ENCODE measurements around the gene GRSF1.

DNA sequence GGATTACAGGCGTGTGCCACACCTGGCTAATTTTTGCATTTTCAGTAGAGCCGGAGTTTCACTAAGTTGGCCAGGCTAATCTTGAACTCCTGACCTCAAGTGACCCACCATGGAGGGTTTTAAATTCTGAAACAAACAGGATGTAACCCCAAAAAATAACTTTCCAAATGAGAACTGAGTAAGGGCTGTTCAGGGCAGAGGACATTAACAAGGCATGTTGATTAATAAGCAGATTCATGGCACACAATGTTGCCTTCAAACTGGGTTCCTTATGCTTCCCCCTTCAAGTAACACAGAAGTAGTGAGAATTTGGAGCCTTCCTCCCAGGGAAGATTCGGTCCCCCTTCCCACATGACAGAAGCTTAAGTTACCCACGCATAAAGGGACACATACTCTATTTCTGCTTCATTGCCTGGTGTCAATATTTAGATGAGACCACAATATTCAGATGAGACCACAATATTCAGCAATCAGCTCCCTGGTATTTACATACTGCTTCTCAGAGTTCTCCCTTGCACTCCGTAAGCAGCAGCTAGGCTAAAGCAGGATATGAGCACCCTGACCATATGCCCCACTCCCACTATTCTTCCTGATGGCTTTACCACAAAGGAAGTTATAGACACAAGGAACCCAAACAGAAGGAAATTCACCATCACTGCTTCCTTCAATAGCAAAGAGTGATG, 21.4 kb downstream of the GRSF1 start:
- TF ChIP-seq EZH2 (IDR thresholded peaks at IDR 0.05; ENCODE audit: borderline replicate concordance, low read length): no peak
- TF ChIP-seq, protein P1, sequence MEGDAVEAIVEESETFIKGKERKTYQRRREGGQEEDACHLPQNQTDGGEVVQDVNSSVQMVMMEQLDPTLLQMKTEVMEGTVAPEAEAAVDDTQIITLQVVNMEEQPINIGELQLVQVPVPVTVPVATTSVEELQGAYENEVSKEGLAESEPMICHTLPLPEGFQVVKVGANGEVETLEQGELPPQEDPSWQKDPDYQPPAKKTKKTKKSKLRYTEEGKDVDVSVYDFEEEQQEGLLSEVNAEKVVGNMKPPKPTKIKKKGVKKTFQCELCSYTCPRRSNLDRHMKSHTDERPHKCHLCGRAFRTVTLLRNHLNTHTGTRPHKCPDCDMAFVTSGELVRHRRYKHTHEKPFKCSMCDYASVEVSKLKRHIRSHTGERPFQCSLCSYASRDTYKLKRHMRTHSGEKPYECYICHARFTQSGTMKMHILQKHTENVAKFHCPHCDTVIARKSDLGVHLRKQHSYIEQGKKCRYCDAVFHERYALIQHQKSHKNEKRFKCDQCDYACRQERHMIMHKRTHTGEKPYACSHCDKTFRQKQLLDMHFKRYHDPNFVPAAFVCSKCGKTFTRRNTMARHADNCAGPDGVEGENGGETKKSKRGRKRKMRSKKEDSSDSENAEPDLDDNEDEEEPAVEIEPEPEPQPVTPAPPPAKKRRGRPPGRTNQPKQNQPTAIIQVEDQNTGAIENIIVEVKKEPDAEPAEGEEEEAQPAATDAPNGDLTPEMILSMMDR (conservative IDR thresholded peaks at IDR 0.05 in 1 of 2, IDR thresholded peaks at IDR 0.05 in 1 of 2; ENCODE audit: extremely low read depth in 1 of 2, insufficient read depth in 1 of 2, low read depth in 1 of 2, low read length in 2 of 2): no peak
